ENCODE measurements around the gene TSPAN10.

Gene TSPAN10

DNA sequence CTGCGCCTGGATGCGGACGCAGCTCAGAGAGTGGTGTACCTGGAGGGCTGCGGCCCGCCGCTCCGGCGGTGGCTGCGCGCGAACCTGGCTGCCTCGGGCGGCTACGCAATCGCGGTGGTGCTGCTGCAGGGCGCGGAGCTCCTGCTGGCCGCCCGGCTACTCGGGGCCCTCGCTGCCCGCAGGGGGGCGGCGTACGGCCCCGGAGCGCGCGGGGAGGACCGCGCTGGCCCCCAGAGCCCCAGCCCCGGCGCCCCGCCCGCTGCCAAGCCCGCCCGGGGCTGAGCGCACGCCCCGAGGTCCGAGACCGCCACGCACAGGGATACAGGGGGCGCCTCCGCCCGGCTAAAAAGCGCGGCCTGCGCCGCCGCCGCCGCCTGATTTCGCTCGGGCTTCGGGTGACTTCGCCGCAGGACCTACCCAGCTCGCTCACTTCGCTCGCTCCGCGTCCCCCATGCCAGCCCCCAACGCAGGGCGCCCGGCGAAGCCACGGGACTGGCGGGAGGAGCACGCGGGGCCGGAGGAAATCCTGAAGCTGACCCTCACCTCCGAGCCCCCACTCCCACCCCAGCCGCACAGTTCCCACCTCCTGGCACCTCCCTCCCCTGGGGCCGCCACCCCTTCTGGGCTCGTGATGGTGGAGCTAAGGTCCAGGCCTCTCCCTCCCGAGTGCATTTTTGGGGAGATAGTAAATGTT, 11.2 kb downstream of the TSPAN10 start:
- TF ChIP-seq POLR2AphosphoS5 (IDR thresholded peaks at IDR 0.05; ENCODE audit: low read depth, low read length): no peak
- TF ChIP-seq, protein P1, sequence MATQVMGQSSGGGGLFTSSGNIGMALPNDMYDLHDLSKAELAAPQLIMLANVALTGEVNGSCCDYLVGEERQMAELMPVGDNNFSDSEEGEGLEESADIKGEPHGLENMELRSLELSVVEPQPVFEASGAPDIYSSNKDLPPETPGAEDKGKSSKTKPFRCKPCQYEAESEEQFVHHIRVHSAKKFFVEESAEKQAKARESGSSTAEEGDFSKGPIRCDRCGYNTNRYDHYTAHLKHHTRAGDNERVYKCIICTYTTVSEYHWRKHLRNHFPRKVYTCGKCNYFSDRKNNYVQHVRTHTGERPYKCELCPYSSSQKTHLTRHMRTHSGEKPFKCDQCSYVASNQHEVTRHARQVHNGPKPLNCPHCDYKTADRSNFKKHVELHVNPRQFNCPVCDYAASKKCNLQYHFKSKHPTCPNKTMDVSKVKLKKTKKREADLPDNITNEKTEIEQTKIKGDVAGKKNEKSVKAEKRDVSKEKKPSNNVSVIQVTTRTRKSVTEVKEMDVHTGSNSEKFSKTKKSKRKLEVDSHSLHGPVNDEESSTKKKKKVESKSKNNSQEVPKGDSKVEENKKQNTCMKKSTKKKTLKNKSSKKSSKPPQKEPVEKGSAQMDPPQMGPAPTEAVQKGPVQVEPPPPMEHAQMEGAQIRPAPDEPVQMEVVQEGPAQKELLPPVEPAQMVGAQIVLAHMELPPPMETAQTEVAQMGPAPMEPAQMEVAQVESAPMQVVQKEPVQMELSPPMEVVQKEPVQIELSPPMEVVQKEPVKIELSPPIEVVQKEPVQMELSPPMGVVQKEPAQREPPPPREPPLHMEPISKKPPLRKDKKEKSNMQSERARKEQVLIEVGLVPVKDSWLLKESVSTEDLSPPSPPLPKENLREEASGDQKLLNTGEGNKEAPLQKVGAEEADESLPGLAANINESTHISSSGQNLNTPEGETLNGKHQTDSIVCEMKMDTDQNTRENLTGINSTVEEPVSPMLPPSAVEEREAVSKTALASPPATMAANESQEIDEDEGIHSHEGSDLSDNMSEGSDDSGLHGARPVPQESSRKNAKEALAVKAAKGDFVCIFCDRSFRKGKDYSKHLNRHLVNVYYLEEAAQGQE (IDR thresholded peaks at IDR 0.05; ENCODE audit: insufficient read depth in 1 of 2, low read depth in 2 of 2, low read length in 2 of 2): no peak
- TF ChIP-seq SIN3A (IDR thresholded peaks at IDR 0.05; ENCODE audit: borderline replicate concordance, insufficient read depth, low read length): no peak
- TF ChIP-seq TAF1 (IDR thresholded peaks at IDR 0.05; ENCODE audit: borderline replicate concordance, insufficient read depth, low read length): no peak
- no peak for TF ChIP-seq FOXP2 (optimal IDR thresholded peaks at IDR 0.05; ENCODE audit: borderline replicate concordance, extremely low read depth, extremely low read length, insufficient read depth)

- TF ChIP-seq TAF1 (IDR thresholded peaks at IDR 0.05; ENCODE audit: borderline replicate concordance, insufficient read depth, low read length) (no peak), SIN3A (IDR thresholded peaks at IDR 0.05; ENCODE audit: borderline replicate concordance, insufficient read depth, low read length) (no peak), POLR2AphosphoS5 (IDR thresholded peaks at IDR 0.05; ENCODE audit: low read depth, low read length) (no peak), FOXP2 (optimal IDR thresholded peaks at IDR 0.05; ENCODE audit: borderline replicate concordance, extremely low read depth, extremely low read length, insufficient read depth) (no peak)
- TF ChIP-seq, protein P1 (IDR thresholded peaks at IDR 0.05; ENCODE audit: insufficient read depth in 1 of 2, low read depth in 2 of 2, low read length in 2 of 2): no peak
These were observed 11.7 kb downstream of the TSPAN10 start for GRCh38 chr17:81648707-81649085.

DNA sequence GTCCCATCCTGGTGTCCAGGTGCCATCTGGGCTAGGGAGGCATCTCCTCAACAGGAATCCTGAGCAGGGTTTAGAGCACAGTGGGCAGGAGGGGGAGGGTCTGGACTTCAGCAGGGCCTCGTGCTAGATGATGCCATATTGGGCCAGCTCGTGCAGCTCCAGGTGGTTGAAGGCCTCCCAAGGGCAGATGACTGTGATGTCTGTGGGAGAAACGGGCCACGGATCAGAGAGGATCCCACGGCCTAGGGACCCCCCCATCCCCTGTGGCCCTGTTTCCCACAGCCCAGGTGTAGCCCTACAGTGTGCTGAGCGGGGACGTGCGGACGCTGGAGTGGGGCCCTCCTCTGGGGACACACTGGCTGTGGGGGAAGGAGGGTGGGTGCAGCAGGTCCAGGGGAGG, 14.0 kb downstream of the TSPAN10 start:
- no peak for TF ChIP-seq TAF1 (IDR thresholded peaks at IDR 0.05; ENCODE audit: borderline replicate concordance, insufficient read depth, low read length)
- TF ChIP-seq, protein P1 (IDR thresholded peaks at IDR 0.05; ENCODE audit: insufficient read depth in 1 of 2, low read depth in 2 of 2, low read length in 2 of 2): no peak
- TF ChIP-seq POLR2AphosphoS5 (IDR thresholded peaks at IDR 0.05; ENCODE audit: low read depth, low read length): no peak
- no peak for TF ChIP-seq SIN3A (IDR thresholded peaks at IDR 0.05; ENCODE audit: borderline replicate concordance, insufficient read depth, low read length)
- no peak for TF ChIP-seq FOXP2 (optimal IDR thresholded peaks at IDR 0.05; ENCODE audit: borderline replicate concordance, extremely low read depth, extremely low read length, insufficient read depth)

DNA sequence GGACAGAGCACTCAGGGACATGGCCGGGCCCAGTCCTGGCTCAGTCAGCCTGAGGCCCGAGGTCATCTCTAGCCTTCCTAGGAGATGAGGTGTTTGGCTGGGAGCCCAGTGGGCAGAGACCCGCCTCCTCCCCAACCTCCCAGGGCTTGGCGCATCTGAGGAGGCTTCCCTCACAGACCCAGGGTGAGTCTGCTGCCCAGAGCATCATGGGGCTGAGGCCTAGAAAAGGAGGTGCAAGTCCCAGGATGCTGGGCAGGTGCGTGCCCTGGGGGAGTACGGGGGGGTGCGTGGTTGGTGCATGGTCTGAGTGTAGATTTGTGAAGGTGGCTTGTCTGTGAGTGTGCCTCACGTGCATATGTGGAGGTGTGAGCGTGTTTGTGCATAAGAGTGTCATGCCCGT, 14.7 kb downstream of the TSPAN10 start:
- TF ChIP-seq FOXP2 (optimal IDR thresholded peaks at IDR 0.05; ENCODE audit: borderline replicate concordance, extremely low read depth, extremely low read length, insufficient read depth): no peak

GRCh38 chr17:81652906-81653771, 16.1 kb downstream of the TSPAN10 start:
- no peak for TF ChIP-seq TAF1 (IDR thresholded peaks at IDR 0.05; ENCODE audit: borderline replicate concordance, insufficient read depth, low read length)
- TF ChIP-seq POLR2AphosphoS5 (IDR thresholded peaks at IDR 0.05; ENCODE audit: low read depth, low read length): no peak
- no peak for TF ChIP-seq FOXP2 (optimal IDR thresholded peaks at IDR 0.05; ENCODE audit: borderline replicate concordance, extremely low read depth, extremely low read length, insufficient read depth)
- TF ChIP-seq, protein P1 (IDR thresholded peaks at IDR 0.05; ENCODE audit: insufficient read depth in 1 of 2, low read depth in 2 of 2, low read length in 2 of 2): no peak
- no peak for TF ChIP-seq SIN3A (IDR thresholded peaks at IDR 0.05; ENCODE audit: borderline replicate concordance, insufficient read depth, low read length)

All from PFSK-1 (cell line).